Activated B cell treated with CpG ODN at 0.5 μM for 24 hours (primary cell): ENCODE measurements around the gene EMC10. TPM values are rescaled to one million over a fixed set of nuclear protein-coding genes. Genes with fewer than 3 reads are reported as not detected.

ENCODE experiments used
- ATAC-seq: fragments of 200-7000 bp; cut with Tn5 transposase; one replicate; pipeline ENCODE4 v1.10.0; 2021; ENCODE audit warnings: low read depth, mild to moderate bottlenecking, moderate library complexity
- CTCF ChIA-PET: fragments of 350-600 bp; sonication (Branson Sonifier 250); formaldehyde crosslinking; loops from one replicate; lab custom pipeline; 2021; ENCODE audit warnings: antibody characterized with exemption; lab: Charles Lee
- POLR2A ChIA-PET: fragments of 350-600 bp; sonication (Branson Sonifier 250); formaldehyde crosslinking; loops from one replicate; lab custom pipeline; 2021; ENCODE audit warnings: antibody characterized with exemption; lab: Charles Lee
- DNase-seq: peaks from one replicate; pipeline ENCODE4 v3.0.0; 2022
- H3K27ac Mint-ChIP-seq: one replicate; pipeline ENCODE4 v1.8.0; 2020; ENCODE audit warnings: mixed read lengths
- H3K27me3 Mint-ChIP-seq: one replicate; pipeline ENCODE4 v1.8.0; 2021; ENCODE audit warnings: mixed read lengths
- H3K36me3 Mint-ChIP-seq: one replicate; pipeline ENCODE4 v1.8.0; 2021; ENCODE audit warnings: low read depth, mixed read lengths
- H3K4me1 Mint-ChIP-seq: one replicate; pipeline ENCODE4 v1.8.0; 2021; ENCODE audit warnings: mixed read lengths
- H3K4me3 Mint-ChIP-seq: one replicate; pipeline ENCODE4 v1.8.0; 2020; ENCODE audit warnings: mild to moderate bottlenecking, mixed read lengths
- H3K9me3 Mint-ChIP-seq: one replicate; pipeline ENCODE4 v1.8.0; 2020; ENCODE audit warnings: mixed read lengths
- intact Hi-C: fragments of 100-400 bp; cut with micrococcal nuclease; formaldehyde crosslinking; loops from one replicate; pipeline ENCODE4 v1.15.1; 2024
- total RNA-seq: library from RNA; stranded (reverse); gene quantifications from 2 replicates; pipeline ENCODE4 v1.2.3, GENCODE V29; 2022
- TF ChIP-seq, protein P1 (sequence below): fragments of 200-600 bp; IDR thresholded peaks from one replicate; pipeline ENCODE4 v1.8.0; 2022; ENCODE audit warnings: antibody characterized with exemption, mild to moderate bottlenecking

Gene EMC10
- total RNA-seq, 1 donor from 2014 or later, result 72.1 TPM

DNA sequence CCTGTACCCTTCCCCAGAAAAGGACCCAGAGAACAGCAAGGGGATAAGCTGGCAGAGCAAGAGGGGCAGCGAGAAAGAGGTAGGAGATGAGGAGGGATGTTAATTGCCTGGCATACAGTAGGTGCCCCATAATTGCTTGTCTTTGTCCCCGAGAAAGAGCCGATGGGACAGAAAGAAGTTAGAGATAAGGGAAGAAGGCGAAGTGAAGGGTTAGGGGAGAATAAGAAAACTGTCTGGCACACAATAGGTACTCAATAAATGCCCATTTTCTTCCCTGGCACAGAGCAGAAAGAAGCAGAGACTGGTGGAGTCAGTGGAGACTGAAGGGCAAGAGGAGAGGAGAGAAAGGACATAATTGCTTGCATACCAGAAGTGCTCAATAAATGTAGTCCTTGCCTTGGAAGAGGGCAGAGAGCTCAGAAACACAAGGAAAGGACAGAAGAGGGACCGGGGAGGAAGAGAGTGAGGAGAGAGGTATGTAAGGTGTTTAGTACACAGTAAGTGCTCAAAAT, 18.8 kb downstream of the EMC10 start:
- POLR2A ChIA-PET, result no interaction called here
- no peak for DNase-seq
- no peak for ATAC-seq
- no peak overlapping the region for H3K4me3 Mint-ChIP-seq
- CTCF ChIA-PET, result no interaction called here
- intact Hi-C loops, result no loop called here
- no peak overlapping the region for H3K27ac Mint-ChIP-seq
- TF ChIP-seq, protein P1, sequence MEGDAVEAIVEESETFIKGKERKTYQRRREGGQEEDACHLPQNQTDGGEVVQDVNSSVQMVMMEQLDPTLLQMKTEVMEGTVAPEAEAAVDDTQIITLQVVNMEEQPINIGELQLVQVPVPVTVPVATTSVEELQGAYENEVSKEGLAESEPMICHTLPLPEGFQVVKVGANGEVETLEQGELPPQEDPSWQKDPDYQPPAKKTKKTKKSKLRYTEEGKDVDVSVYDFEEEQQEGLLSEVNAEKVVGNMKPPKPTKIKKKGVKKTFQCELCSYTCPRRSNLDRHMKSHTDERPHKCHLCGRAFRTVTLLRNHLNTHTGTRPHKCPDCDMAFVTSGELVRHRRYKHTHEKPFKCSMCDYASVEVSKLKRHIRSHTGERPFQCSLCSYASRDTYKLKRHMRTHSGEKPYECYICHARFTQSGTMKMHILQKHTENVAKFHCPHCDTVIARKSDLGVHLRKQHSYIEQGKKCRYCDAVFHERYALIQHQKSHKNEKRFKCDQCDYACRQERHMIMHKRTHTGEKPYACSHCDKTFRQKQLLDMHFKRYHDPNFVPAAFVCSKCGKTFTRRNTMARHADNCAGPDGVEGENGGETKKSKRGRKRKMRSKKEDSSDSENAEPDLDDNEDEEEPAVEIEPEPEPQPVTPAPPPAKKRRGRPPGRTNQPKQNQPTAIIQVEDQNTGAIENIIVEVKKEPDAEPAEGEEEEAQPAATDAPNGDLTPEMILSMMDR, result no peak
- peaks cover 18% of the 10 kb centered on the region for H3K4me1 Mint-ChIP-seq
- no peaks in the 10 kb centered on the region for H3K9me3 Mint-ChIP-seq
- peaks cover 3% of the 10 kb centered on the region for H3K36me3 Mint-ChIP-seq
- H3K27me3 Mint-ChIP-seq, result no peaks in the 10 kb centered on the region

DNA sequence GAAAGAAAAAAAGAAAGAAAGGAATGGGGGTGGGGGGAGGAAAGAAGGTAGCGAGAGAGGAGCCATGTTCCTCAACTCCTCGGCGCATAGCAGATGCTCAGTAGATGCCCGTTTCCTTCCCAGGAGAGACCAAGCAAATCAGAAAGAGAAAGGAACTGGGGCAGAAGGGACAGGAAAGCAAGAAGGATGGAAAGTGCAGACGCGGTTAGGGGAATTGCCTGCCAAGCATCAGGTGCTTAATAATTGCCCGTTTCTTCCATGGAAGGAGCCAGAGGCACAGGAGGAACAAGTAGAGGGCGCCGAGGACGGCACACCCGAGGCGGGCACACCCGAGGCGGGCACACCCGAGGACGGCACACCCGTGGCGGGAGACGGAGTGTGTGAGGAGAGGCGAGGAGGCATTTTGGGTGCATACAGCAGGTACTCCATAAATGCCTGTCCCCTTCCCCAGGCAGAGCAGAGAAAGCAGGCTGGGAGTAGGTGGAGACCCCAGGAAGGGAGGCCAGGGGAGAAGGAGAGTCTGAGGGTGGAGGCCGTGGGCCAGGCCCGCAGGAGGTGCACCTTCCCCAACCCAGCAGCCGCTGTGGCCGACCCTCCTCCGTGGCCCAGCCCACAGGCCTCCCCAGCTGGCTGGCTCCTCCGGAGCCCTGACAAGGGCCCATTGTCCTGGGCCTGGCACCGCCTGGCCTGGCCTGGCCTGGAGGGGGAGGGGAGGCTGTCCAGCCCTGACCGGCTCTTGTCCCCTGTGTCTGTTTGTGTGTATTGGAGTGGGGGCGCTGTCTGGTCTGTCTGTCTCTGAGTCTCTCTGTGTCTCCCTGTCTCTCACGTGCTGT, 20.1 kb downstream of the EMC10 start:
- ATAC-seq (no peak), DNase-seq (no peak)
- no peak overlapping the region for H3K27ac Mint-ChIP-seq
- no peaks in the 10 kb centered on the region for H3K9me3 Mint-ChIP-seq
- H3K27me3 Mint-ChIP-seq, result no peaks in the 10 kb centered on the region
- CTCF ChIA-PET, result no interaction called here
- TF ChIP-seq, protein P1, result no peak
- H3K36me3 Mint-ChIP-seq, result peaks cover 3% of the 10 kb centered on the region
- intact Hi-C loops, result no loop called here
- no peak overlapping the region for H3K4me3 Mint-ChIP-seq
- peaks cover 10% of the 10 kb centered on the region for H3K4me1 Mint-ChIP-seq
- POLR2A ChIA-PET, result interaction anchor here (0.6 kb wide), 1 partner anchor 12 kb away, joined by 5 read pairs; no protein-coding TSS in a partner anchor

DNA sequence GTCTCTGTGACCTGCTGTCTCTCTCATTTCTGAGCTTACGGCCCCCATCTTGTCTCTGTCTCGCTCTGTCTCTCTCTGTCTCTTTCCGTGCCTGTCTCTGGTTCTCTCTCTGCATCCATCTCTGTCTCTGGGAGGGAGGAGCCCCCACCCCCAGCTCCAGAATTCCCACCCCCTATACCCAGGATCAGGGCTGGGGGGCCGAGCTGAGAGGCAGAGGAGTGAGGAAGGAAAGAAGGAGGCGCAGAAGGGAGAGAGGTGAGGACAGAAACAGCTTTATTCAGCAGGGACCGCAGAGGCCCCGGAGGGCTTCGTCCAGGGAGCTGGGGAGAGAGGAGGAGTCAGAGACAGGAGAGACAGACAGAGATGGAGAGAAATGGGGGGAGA, 20.7 kb downstream of the EMC10 start:
- POLR2A ChIA-PET, result interaction anchor here (0.6 kb wide), 1 partner anchor 12 kb away, joined by 5 read pairs; no protein-coding TSS in a partner anchor
- Mint-ChIP-seq H3K27ac (no peak overlapping the region), H3K4me3 (no peak overlapping the region), H3K27me3 (no peaks in the 10 kb centered on the region), H3K4me1 (peaks cover 4% of the 10 kb centered on the region), H3K36me3 (peaks cover 7% of the 10 kb centered on the region), H3K9me3 (no peaks in the 10 kb centered on the region)
- ATAC-seq (no peak), DNase-seq (no peak)
- intact Hi-C loops, result no loop called here
- CTCF ChIA-PET, result no interaction called here
- TF ChIP-seq, protein P1, result no peak

DNA sequence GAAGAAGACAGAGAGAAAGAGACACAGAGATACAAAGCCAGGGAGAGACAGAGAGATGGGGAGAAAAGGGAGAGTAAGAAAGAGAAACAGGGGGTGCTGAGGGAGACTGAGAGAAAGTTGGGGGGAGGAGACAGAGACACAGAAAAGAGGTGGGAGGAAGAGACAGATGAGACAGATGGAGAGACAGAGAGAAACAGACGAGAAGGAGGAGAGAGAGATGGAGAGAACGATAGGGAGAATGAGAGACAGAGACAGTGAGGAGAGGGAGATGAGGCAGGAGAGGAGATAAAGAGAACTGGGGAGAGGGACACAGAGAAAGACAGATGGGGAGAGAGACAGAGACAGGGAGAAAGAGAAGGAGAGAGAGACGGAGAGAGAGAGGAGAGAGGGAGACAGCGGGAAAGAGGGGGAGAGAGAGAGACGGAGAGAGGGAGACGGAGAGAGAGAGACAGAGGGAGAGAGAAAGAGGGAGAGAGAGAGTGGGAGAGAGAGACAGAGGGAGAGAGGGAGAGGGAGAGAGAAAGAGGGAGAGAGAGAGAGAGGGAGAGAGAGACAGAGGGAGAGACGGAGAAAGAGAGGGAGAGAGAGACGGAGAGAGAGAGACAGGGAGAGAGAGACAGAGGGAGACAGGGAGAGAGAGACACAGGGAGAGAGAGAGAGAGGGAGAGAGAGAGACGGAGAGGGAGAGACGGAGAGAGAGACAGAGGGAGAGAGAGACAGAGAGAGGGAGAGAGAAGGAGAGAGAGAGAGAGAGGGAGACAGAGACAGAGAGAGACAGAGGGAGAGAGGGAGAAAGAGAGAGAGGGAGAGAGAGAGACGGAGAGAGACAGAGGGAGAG, 22.1 kb downstream of the EMC10 start:
- Mint-ChIP-seq H3K27ac (no peak overlapping the region), H3K9me3 (no peaks in the 10 kb centered on the region), H3K4me1 (no peaks in the 10 kb centered on the region), H3K36me3 (peaks cover 7% of the 10 kb centered on the region), H3K4me3 (no peak overlapping the region), H3K27me3 (no peaks in the 10 kb centered on the region)
- POLR2A ChIA-PET, result no interaction called here
- DNase-seq, result no peak
- intact Hi-C loops, result no loop called here
- TF ChIP-seq, protein P1, result no peak
- CTCF ChIA-PET, result no interaction called here
- ATAC-seq, result no peak
